Subcutaneous adipose tissue (tissue), 4 donors: ENCODE results near the gene MAPK14. TPM values are rescaled to one million over a fixed set of nuclear protein-coding genes. Genes with fewer than 3 reads are reported as not detected.

Experiments
- CTCF ChIP-seq: fragments of 450-650 bp; IDR thresholded peaks from one replicate; pipeline ENCODE4 v1.5.1; 2016; ENCODE audit warnings: low read depth, mild to moderate bottlenecking, control low read depth, antibody characterized with exemption, moderate library complexity
- total RNA-seq, 4 donors: library from RNA; depleted of rRNA; stranded (reverse); fragments of >200 nt; gene quantifications; one replicate each; pipeline ENCODE4 v1.1.0, GENCODE V29; 2016

MAPK14 gene
- total RNA-seq, 4 donors from 2014 or later = 78.2 to 96.5 (median 88.8) TPM

- TF ChIP-seq CTCF = no peak
Observed at GRCh38 chr6:36160147-36160760, 132.6 kb downstream of the MAPK14 start.

Other genes with a start within 250 kb of the MAPK14 start
- not detected for gene CLPSL1, start 246.8 kb upstream of the MAPK14 start, total RNA-seq
- gene CLPS, start 230.5 kb upstream of the MAPK14 start, total RNA-seq = not detected
- gene LHFPL5, start 222.5 kb upstream of the MAPK14 start, total RNA-seq = not detected
- 10 to 100 TPM; 26.2 to 38.8 (median 33.1) TPM for gene SRPK1, start 106.7 kb upstream of the MAPK14 start, total RNA-seq
- 1 to 10 TPM in 2 of 4 donors, under 1 TPM in 1, not detected in 1; 0.33 to 2.2 (median 2.0) TPM for gene SLC26A8, start 3.2 kb upstream of the MAPK14 start, total RNA-seq
- 10 to 100 TPM in 2 of 4 donors, 1 to 10 TPM in 2; 2.6 to 24.6 (median 7.0) TPM for gene MAPK13, start 102.7 kb downstream of the MAPK14 start, total RNA-seq
- 10 to 100 TPM; 12.7 to 31.1 (median 20.3) TPM for gene BRPF3, start 168.9 kb downstream of the MAPK14 start, total RNA-seq
- gene PNPLA1, start 242.3 kb downstream of the MAPK14 start, total RNA-seq = not detected